ENCODE results near the gene PROM1.

DNA sequence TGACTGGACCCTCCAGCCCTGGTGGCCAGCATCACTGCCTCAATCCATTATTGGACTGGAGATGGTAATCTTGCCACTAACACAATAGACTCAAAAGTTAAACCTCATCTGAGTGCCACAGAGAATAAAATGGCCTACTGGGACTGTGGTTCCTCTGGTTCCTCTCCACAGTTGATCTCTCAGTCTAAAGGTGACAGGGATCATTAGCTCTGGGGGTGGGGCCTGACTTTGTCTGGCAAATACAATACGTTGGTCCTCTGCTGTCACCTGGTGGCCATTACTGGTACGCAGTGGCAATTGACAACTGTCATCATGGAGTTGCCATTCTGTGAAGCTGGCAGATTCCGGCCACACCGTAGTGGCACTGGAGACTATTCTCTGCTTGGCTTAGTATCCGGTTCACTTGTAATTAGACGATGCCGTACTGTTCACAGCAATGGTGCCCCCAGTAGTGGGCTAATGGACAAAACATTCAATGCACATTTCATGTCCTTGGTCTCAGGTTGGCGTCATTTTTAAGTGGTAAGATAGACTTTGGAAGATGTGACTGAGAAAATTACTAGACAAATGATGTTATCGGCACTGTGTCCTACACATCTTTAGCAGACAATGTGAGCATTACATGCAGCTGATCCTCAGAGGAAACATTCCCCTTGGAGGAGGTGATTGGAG is 127.5 kb downstream of the PROM1 start:
- TF ChIP-seq CTCF (conservative IDR thresholded peaks at IDR 0.05; ENCODE audit: low read depth in 2 of 2) (peak; percentile 94 to 99), EZH2 (IDR thresholded peaks at IDR 0.05; ENCODE audit: low read depth, unreplicated experiment) (no peak)
- TF ChIP-seq, protein P1, sequence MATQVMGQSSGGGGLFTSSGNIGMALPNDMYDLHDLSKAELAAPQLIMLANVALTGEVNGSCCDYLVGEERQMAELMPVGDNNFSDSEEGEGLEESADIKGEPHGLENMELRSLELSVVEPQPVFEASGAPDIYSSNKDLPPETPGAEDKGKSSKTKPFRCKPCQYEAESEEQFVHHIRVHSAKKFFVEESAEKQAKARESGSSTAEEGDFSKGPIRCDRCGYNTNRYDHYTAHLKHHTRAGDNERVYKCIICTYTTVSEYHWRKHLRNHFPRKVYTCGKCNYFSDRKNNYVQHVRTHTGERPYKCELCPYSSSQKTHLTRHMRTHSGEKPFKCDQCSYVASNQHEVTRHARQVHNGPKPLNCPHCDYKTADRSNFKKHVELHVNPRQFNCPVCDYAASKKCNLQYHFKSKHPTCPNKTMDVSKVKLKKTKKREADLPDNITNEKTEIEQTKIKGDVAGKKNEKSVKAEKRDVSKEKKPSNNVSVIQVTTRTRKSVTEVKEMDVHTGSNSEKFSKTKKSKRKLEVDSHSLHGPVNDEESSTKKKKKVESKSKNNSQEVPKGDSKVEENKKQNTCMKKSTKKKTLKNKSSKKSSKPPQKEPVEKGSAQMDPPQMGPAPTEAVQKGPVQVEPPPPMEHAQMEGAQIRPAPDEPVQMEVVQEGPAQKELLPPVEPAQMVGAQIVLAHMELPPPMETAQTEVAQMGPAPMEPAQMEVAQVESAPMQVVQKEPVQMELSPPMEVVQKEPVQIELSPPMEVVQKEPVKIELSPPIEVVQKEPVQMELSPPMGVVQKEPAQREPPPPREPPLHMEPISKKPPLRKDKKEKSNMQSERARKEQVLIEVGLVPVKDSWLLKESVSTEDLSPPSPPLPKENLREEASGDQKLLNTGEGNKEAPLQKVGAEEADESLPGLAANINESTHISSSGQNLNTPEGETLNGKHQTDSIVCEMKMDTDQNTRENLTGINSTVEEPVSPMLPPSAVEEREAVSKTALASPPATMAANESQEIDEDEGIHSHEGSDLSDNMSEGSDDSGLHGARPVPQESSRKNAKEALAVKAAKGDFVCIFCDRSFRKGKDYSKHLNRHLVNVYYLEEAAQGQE (IDR thresholded peaks at IDR 0.05; ENCODE audit: unreplicated experiment): no peak
- TF ChIP-seq, protein P2, sequence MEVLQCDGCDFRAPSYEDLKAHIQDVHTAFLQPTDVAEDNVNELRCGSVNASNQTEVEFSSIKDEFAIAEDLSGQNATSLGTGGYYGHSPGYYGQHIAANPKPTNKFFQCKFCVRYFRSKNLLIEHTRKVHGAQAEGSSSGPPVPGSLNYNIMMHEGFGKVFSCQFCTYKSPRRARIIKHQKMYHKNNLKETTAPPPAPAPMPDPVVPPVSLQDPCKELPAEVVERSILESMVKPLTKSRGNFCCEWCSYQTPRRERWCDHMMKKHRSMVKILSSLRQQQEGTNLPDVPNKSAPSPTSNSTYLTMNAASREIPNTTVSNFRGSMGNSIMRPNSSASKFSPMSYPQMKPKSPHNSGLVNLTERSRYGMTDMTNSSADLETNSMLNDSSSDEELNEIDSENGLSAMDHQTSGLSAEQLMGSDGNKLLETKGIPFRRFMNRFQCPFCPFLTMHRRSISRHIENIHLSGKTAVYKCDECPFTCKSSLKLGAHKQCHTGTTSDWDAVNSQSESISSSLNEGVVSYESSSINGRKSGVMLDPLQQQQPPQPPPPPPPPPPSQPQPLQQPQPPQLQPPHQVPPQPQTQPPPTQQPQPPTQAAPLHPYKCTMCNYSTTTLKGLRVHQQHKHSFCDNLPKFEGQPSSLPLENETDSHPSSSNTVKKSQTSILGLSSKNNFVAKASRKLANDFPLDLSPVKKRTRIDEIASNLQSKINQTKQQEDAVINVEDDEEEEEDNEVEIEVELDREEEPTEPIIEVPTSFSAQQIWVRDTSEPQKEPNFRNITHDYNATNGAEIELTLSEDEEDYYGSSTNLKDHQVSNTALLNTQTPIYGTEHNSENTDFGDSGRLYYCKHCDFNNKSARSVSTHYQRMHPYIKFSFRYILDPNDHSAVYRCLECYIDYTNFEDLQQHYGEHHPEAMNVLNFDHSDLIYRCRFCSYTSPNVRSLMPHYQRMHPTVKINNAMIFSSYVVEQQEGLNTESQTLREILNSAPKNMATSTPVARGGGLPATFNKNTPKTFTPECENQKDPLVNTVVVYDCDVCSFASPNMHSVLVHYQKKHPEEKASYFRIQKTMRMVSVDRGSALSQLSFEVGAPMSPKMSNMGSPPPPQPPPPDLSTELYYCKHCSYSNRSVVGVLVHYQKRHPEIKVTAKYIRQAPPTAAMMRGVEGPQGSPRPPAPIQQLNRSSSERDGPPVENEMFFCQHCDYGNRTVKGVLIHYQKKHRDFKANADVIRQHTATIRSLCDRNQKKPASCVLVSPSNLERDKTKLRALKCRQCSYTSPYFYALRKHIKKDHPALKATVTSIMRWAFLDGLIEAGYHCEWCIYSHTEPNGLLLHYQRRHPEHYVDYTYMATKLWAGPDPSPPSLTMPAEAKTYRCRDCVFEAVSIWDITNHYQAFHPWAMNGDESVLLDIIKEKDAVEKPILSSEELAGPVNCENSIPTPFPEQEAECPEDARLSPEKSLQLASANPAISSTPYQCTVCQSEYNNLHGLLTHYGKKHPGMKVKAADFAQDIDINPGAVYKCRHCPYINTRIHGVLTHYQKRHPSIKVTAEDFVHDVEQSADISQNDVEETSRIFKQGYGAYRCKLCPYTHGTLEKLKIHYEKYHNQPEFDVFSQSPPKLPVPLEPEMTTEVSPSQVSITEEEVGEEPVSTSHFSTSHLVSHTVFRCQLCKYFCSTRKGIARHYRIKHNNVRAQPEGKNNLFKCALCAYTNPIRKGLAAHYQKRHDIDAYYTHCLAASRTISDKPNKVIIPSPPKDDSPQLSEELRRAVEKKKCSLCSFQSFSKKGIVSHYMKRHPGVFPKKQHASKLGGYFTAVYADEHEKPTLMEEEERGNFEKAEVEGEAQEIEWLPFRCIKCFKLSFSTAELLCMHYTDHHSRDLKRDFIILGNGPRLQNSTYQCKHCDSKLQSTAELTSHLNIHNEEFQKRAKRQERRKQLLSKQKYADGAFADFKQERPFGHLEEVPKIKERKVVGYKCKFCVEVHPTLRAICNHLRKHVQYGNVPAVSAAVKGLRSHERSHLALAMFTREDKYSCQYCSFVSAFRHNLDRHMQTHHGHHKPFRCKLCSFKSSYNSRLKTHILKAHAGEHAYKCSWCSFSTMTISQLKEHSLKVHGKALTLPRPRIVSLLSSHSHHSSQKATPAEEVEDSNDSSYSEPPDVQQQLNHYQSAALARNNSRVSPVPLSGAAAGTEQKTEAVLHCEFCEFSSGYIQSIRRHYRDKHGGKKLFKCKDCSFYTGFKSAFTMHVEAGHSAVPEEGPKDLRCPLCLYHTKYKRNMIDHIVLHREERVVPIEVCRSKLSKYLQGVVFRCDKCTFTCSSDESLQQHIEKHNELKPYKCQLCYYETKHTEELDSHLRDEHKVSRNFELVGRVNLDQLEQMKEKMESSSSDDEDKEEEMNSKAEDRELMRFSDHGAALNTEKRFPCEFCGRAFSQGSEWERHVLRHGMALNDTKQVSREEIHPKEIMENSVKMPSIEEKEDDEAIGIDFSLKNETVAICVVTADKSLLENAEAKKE (CRISPR knock-in tag; IDR thresholded peaks at IDR 0.05): no peak
